ENCODE results near the gene KMT2C. TPM values are rescaled to one million over a fixed set of nuclear protein-coding genes. Genes with fewer than 3 reads are reported as not detected.

The KMT2C gene
- total and polyA plus RNA-seq, 2 of the 8 experiments (the other 6 are each of a cell fraction or from before 2014, with no cell fraction given): 9.1 to 40.8 TPM

- Histone ChIP-seq H3K56ac (replicated peaks; ENCODE audit: insufficient read length, low read depth, low read length) (no peak overlapping the region), H2BK12ac (ENCODE audit: low read depth, low read length) (no peak overlapping the region), H3K79me1 (ENCODE audit: low read depth, low read length) (peaks cover 4% of the 10 kb centered on the region; the same call in 1 of the 2 replicates), H3K36me3 (ENCODE audit: control insufficient read depth in 2 of 4, insufficient read depth in 4 of 4, low read length in 3 of 4) (no peaks in the 10 kb centered on the region), H3K9ac (replicated peaks in 1 of 4; ENCODE audit: extremely low read depth in 1 of 4, low read depth in 3 of 4, low read length in 3 of 4) (no peak overlapping the region), H3K27me3 (replicated peaks in 1 of 4; ENCODE audit: control insufficient read depth in 3 of 4, extremely low read depth in 1 of 4, insufficient read depth in 3 of 4, low read length in 3 of 4) (no peaks in the 10 kb centered on the region), H2BK120ac (replicated peaks; ENCODE audit: low read depth, low read length) (no peak overlapping the region), H3K14ac (ENCODE audit: insufficient read length) (no peak overlapping the region), H3K23ac (ENCODE audit: insufficient read length) (no peak overlapping the region), H4K5ac (ENCODE audit: insufficient read length, low read depth, low read length) (no peak overlapping the region), H2BK20ac (ENCODE audit: low read length) (no peak overlapping the region), H2AFZ (ENCODE audit: low read length) (no peak overlapping the region), H4K91ac (replicated peaks; ENCODE audit: insufficient read length, low read length) (no peak overlapping the region), H2BK15ac (ENCODE audit: low read length) (no peak overlapping the region), H3K27ac (ENCODE audit: low read depth, low read length) (no peak overlapping the region), H3K4me1 (replicated peaks in 1 of 4; ENCODE audit: control insufficient read depth in 3 of 4, insufficient read depth in 4 of 4, low read length in 3 of 4) (no peaks in the 10 kb centered on the region; a peak in 2 of 7 replicates), H3K4me2 (ENCODE audit: insufficient read depth in 1 of 2, low read depth in 2 of 2, low read length in 2 of 2) (no peak overlapping the region), H3K4ac (replicated peaks; ENCODE audit: insufficient read length, low read depth, low read length) (no peak overlapping the region), H4K20me1 (replicated peaks in 1 of 2; ENCODE audit: control insufficient read depth in 1 of 2, insufficient read depth in 2 of 2, low read length in 2 of 2) (peaks cover 0 to 2% of the 10 kb centered on the region in 2 experiments), H4K8ac (ENCODE audit: extremely low read depth, insufficient read depth, low read length) (no peak overlapping the region), H3K23me2 (ENCODE audit: low read depth, low read length) (no peaks in the 10 kb centered on the region), H2BK5ac (ENCODE audit: low read depth, low read length) (no peak overlapping the region), H2AK5ac (ENCODE audit: low read depth, low read length) (no peak overlapping the region), H3K18ac (ENCODE audit: extremely low read depth, low read length) (no peak overlapping the region), H3K79me2 (ENCODE audit: control insufficient read depth in 1 of 2, insufficient read depth in 2 of 2, low read length in 2 of 2) (peaks cover 4 to 81% of the 10 kb centered on the region in 2 experiments; a peak in 3 of 4 replicates), H3K4me3 (ENCODE audit: extremely low read depth in 1 of 4, insufficient read depth in 2 of 4, low read depth in 3 of 4, low read length in 4 of 4) (no peak overlapping the region), H3K9me3 (ENCODE audit: insufficient read depth in 2 of 2, low read depth in 1 of 2, low read length in 1 of 2) (peaks cover 36 to 39% of the 10 kb centered on the region in 2 experiments)
- FAIRE-seq (peak; percentile 36), DNase-seq (ENCODE audit: low read depth in 1 of 2, low spot score in 2 of 2) (no peak)
- 58% methylated on average over 5 of the region's 5 CpGs; no CpG with 5 or more reads in 1 of the 2 experiments for WGBS, 2 experiments (ENCODE audit: extremely low coverage in 1 of 2, insufficient coverage in 1 of 2, insufficient read length in 1 of 2, insufficient replicate concordance in 2 of 2, low coverage in 1 of 2, low lambda C conversion rate in 2 of 2, missing lambda C conversion rate in 1 of 2)
- CTCF ChIA-PET (ENCODE audit: partially characterized antibody): no interaction called here
- POLR2A ChIA-PET (ENCODE audit: partially characterized antibody): no interaction called here
- TF ChIP-seq ATF3 (IDR thresholded peaks at IDR 0.05; ENCODE audit: insufficient read depth, low read depth, low read length): no peak
- no peak for TF ChIP-seq MAX (IDR thresholded peaks at IDR 0.05)
- no peak for TF ChIP-seq SP2 (IDR thresholded peaks at IDR 0.05; ENCODE audit: low read length)
- no peak for TF ChIP-seq POLR2A (IDR thresholded peaks at IDR 0.05; ENCODE audit: control extremely low read depth in 1 of 2, low read depth in 2 of 2, low read length in 2 of 2)
- no peak for TF ChIP-seq CTCF (IDR thresholded peaks at IDR 0.05; ENCODE audit: control extremely low read depth in 1 of 3, insufficient read depth in 1 of 3, low read depth in 1 of 3, low read length in 3 of 3)
- TF ChIP-seq EZH2 (IDR thresholded peaks at IDR 0.05; ENCODE audit: low read depth, low read length, severe bottlenecking): no peak
- TF ChIP-seq SP4 (IDR thresholded peaks at IDR 0.05; ENCODE audit: low read length): no peak
- TF ChIP-seq GABPA (IDR thresholded peaks at IDR 0.05; ENCODE audit: borderline replicate concordance, insufficient read depth, low read length): no peak
These were observed 33.2 kb downstream of the KMT2C start for GRCh38 chr7:152402384-152403250.

Measured in H1 (cell line).